Measurements from ENCODE around the gene ACOT4. TPM values are rescaled to one million over a fixed set of nuclear protein-coding genes. Genes with fewer than 3 reads are reported as not detected.
"Not testable (repeated sequence)": the region's sequence is repeated elsewhere in the genome, so short reads cannot be mapped to it uniquely, and the experiment has no call there.

Gene ACOT4
- total and polyA plus RNA-seq, 2 donors (not counting 3 experiments of a cell fraction or from before 2014, with no cell fraction given): 0.46 to 0.69 TPM

DNA sequence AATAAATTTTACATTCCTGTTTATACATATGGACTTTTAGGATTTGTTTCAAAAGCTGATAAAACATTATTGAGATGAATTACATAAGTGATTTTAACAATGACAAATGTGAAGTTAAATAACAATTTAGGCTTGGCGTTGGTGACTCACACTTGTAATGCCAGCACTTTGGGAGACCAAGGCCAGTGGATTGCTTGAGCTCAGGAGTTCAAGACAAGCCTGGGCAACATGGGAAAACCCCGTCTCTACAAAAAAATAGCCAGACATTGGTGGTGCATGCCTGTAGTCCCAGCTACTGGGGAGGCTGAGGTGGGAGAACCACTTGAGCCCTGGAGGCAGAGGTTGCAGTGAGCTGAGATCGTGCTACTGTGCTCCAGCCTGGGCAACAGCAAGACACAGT lies 15.3 kb upstream of the ACOT4 start:
- dilution Hi-C loops (cut with MboI; ENCODE audit: extremely low pct_ligation_motif_present, low sequenced_read_pairs): no loop called here
- Histone ChIP-seq H3K4me1 (ENCODE audit: control insufficient read depth, extremely low read depth, insufficient read depth, low read length) (no peaks in the 10 kb centered on the region), H3K9ac (replicated peaks; ENCODE audit: extremely low read depth, insufficient read depth, low read length) (no peak overlapping the region), H3K4me3 (replicated peaks in 1 of 3; ENCODE audit: insufficient read depth in 1 of 3, low read depth in 1 of 3, low read length in 3 of 3) (no peak overlapping the region), H2AFZ (ENCODE audit: low read depth, low read length) (no peak overlapping the region), H3K4me2 (ENCODE audit: insufficient read depth, low read length) (no peak overlapping the region), H3K79me2 (ENCODE audit: control insufficient read depth, insufficient read depth, low read length) (no peaks in the 10 kb centered on the region), H3K9me1 (replicated peaks; ENCODE audit: control insufficient read depth, extremely low read depth, insufficient read depth, low read length) (no peaks in the 10 kb centered on the region), H3K9me3 (replicated peaks; ENCODE audit: control insufficient read depth, insufficient read depth, low read length) (no peaks in the 10 kb centered on the region), H4K20me1 (replicated peaks; ENCODE audit: control insufficient read depth, extremely low read depth, insufficient read depth, low read length) (no peaks in the 10 kb centered on the region), H3K27me3 (ENCODE audit: control insufficient read depth in 2 of 2, insufficient read depth in 2 of 2, low read length in 2 of 2) (no peaks in the 10 kb centered on the region), H3K27ac (ENCODE audit: insufficient read depth, low read depth, low read length) (no peak overlapping the region), H3K36me3 (ENCODE audit: control insufficient read depth in 2 of 2, extremely low read depth in 1 of 2, insufficient read depth in 2 of 2, low read length in 2 of 2) (no peaks in the 10 kb centered on the region)
- no TSS peak for BruUV-seq (replicated peaks)
- FAIRE-seq (no peak), DNase-seq (ENCODE audit: low read depth, low spot score) (no peak)
- CTCF ChIA-PET: interaction anchor here (0.7 kb wide), 1 partner anchor 57 kb away, joined by 3 read pairs; no protein-coding TSS in a partner anchor
- no peak for TF ChIP-seq MYC (IDR thresholded peaks at IDR 0.05; ENCODE audit: low read depth, low read length)
- TF ChIP-seq FOS (IDR thresholded peaks at IDR 0.05; ENCODE audit: borderline replicate concordance, insufficient read depth, low read length): no peak
- no peak for TF ChIP-seq POLR2A (IDR thresholded peaks at IDR 0.05; ENCODE audit: low read depth, low read length)
- TF ChIP-seq EZH2 (IDR thresholded peaks at IDR 0.05; ENCODE audit: borderline replicate concordance, low read depth, low read length, severe bottlenecking): no peak
- no peak for TF ChIP-seq CTCF (IDR thresholded peaks at IDR 0.05; ENCODE audit: extremely low read depth in 1 of 2, insufficient read depth in 1 of 2, low read depth in 1 of 2, low read length in 2 of 2)
- POLR2A ChIA-PET: no interaction called here
- intact Hi-C loops (cut with micrococcal nuclease): no loop called here

DNA sequence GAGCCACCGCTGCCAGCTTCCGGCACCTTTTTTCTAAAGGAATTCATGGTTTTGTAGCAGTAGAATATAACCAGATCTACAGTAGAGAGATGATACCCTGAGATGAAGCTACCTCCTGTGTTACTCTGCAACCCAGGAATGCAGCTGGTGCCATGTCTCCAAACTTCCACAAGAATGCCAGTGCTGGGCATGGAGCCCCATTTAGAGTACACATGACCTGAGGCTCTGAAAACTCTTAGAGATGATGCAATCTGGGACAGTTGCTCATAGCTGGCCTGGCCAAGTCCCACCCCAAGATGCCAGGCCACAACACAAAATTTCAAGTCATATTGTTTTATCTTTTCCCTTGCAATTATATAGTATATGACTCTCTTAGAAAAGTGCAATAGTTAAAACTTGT lies 14.5 kb upstream of the ACOT4 start:
- H3K79me2 ChIP-seq (ENCODE audit: control insufficient read depth, insufficient read depth, low read length); H3K9me1 ChIP-seq (replicated peaks; ENCODE audit: control insufficient read depth, extremely low read depth, insufficient read depth, low read length); H3K27me3 ChIP-seq (ENCODE audit: control insufficient read depth in 2 of 2, insufficient read depth in 2 of 2, low read length in 2 of 2); BruUV-seq (replicated peaks); H3K9ac ChIP-seq (replicated peaks; ENCODE audit: extremely low read depth, insufficient read depth, low read length); H2AFZ ChIP-seq (ENCODE audit: low read depth, low read length); DNase-seq (ENCODE audit: low read depth, low spot score); CTCF ChIA-PET; FAIRE-seq; H3K4me1 ChIP-seq (ENCODE audit: control insufficient read depth, extremely low read depth, insufficient read depth, low read length); dilution Hi-C loops (cut with MboI; ENCODE audit: extremely low pct_ligation_motif_present, low sequenced_read_pairs); H3K27ac ChIP-seq (ENCODE audit: insufficient read depth, low read depth, low read length); H3K4me2 ChIP-seq (ENCODE audit: insufficient read depth, low read length); H4K20me1 ChIP-seq (replicated peaks; ENCODE audit: control insufficient read depth, extremely low read depth, insufficient read depth, low read length); H3K4me3 ChIP-seq (replicated peaks in 1 of 3; ENCODE audit: insufficient read depth in 1 of 3, low read depth in 1 of 3, low read length in 3 of 3); H3K36me3 ChIP-seq (ENCODE audit: control insufficient read depth in 2 of 2, extremely low read depth in 1 of 2, insufficient read depth in 2 of 2, low read length in 2 of 2); H3K9me3 ChIP-seq (replicated peaks; ENCODE audit: control insufficient read depth, insufficient read depth, low read length); POLR2A ChIA-PET; intact Hi-C loops (cut with micrococcal nuclease): not testable (repeated sequence)

DNA sequence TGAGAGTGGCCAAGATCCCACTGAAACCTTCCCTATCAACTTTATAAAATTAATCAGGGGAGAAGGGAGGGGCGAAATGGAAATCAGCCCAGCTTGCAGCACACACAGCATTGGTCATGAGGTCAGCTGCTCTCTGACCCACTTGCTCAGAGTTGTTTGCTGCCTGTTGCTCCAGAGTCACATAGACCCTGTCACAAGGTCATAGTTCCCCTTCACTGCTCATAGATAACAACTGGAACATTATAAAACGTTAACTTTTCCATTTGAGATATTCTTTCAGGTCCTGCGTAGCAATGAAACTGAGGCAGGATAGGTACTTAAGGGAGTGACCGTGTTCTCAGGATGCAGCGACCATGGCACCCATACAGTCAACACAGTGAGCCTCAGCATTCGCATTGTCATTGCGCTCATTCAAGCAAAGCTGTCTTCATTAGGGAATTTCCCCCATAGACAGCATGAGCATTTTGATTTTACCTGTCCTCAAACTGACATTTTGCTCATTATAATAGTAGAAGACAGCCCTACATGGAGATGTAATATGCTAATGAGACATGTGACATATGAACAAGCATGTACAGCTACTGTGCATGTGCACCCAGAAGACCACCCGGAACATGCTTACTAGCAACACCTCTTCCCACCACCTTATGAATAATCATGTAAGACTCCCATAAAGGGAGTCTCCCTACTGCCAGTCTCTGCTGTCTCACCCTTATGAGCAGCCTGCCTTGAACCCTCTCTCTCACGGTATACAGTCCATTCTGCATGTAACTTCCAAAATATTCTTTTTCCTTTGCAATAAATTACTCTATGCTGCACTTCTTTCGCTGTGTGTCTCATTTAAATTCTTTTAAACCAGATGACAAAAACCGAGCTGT lies 9.3 kb upstream of the ACOT4 start:
- FAIRE-seq; DNase-seq (ENCODE audit: low read depth, low spot score); POLR2A ChIA-PET; H3K79me2 ChIP-seq (ENCODE audit: control insufficient read depth, insufficient read depth, low read length); H3K27ac ChIP-seq (ENCODE audit: insufficient read depth, low read depth, low read length); H4K20me1 ChIP-seq (replicated peaks; ENCODE audit: control insufficient read depth, extremely low read depth, insufficient read depth, low read length); BruUV-seq (replicated peaks); H3K4me1 ChIP-seq (ENCODE audit: control insufficient read depth, extremely low read depth, insufficient read depth, low read length); H3K9ac ChIP-seq (replicated peaks; ENCODE audit: extremely low read depth, insufficient read depth, low read length); H3K36me3 ChIP-seq (ENCODE audit: control insufficient read depth in 2 of 2, extremely low read depth in 1 of 2, insufficient read depth in 2 of 2, low read length in 2 of 2); H3K9me1 ChIP-seq (replicated peaks; ENCODE audit: control insufficient read depth, extremely low read depth, insufficient read depth, low read length); H3K4me3 ChIP-seq (replicated peaks in 1 of 3; ENCODE audit: insufficient read depth in 1 of 3, low read depth in 1 of 3, low read length in 3 of 3); H3K4me2 ChIP-seq (ENCODE audit: insufficient read depth, low read length); intact Hi-C loops (cut with micrococcal nuclease); H2AFZ ChIP-seq (ENCODE audit: low read depth, low read length); H3K9me3 ChIP-seq (replicated peaks; ENCODE audit: control insufficient read depth, insufficient read depth, low read length); dilution Hi-C loops (cut with MboI; ENCODE audit: extremely low pct_ligation_motif_present, low sequenced_read_pairs); H3K27me3 ChIP-seq (ENCODE audit: control insufficient read depth in 2 of 2, insufficient read depth in 2 of 2, low read length in 2 of 2): not testable (repeated sequence)
- CTCF ChIA-PET: interaction anchor here (0.7 kb wide), 1 partner anchor 12 kb away, joined by 3 read pairs; no protein-coding TSS in a partner anchor
